ENCODE data around the gene CMSS1.

The CMSS1 gene

GRCh38 chr3:100120012-100120411, 302.4 kb downstream of the CMSS1 start:
- no peak for DNase-seq

GRCh38 chr3:100120693-100121092, 303.0 kb downstream of the CMSS1 start:
- DNase-seq, result no peak

- DNase-seq, result no peak
Measured at GRCh38 chr3:100122321-100122720, 304.7 kb downstream of the CMSS1 start.

DNA sequence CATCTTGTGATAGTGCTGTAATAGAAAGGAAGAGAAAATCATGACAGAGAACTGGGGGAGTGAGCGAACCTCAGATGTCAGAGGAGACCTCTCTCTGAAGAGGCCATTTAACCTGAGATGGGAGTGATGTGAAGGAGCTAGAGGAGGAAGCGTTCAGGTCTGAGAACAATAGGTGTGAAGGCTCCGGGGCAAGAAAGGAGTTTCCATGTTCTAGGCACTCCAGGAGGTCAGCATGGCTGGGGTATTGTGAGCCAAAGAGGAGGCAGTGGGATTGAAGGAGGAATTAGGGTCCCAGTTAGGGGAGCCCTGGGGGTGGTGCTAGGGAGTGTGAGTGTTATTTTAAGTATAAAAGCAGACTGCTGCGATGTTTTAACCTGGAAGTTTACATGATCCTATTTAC, 305.4 kb downstream of the CMSS1 start:
- no peak for DNase-seq

DNA sequence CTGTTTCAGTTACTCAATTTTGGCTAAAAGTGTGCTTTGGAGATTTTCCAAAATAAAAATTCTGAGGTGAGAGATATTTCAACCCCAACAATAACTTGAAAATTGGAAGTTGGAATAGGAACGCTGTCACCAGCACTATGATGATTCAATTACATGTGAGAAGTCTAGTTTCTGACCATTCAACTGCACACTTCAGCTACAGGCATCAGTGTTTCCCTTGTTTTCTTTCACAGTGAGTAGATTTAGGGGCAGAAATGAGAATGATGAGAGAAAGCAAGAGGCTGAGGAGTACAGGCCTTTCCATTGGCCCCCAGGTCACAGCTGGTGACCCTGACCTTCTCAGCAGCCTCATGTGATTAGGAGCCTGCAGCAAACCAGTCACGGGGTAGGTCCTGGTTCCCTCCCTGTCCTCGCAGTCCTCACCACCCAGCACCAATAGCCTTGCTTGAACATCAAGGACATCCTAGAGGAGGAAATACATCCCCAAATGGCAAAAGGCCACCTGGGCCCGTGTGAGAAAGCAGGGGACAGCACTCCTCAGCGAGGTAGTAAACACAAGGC, 306.6 kb downstream of the CMSS1 start:
- no peak for DNase-seq

- DNase-seq, result no peak
Measured at GRCh38 chr3:100125161-100125938, 307.7 kb downstream of the CMSS1 start.

DNA sequence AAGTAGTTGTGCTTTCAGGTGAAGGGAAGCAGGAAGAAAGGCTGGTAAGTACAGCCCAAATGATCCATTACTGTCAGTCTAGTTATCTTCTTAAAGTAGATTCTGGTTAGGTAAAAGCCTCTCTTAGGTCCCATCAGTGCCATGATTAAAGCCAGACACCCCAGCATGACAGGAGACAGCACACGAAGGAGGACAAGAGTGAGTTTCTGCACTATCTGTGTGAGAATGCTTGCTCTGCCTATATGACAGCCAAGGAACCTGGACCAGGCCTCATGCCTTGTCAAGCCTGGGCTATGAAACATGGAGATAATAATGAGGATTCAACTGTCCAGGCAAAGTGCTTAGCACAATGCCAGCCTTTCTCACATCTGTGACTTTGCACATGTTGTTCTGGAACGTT, 310.1 kb downstream of the CMSS1 start:
- DNase-seq, result no peak

DNA sequence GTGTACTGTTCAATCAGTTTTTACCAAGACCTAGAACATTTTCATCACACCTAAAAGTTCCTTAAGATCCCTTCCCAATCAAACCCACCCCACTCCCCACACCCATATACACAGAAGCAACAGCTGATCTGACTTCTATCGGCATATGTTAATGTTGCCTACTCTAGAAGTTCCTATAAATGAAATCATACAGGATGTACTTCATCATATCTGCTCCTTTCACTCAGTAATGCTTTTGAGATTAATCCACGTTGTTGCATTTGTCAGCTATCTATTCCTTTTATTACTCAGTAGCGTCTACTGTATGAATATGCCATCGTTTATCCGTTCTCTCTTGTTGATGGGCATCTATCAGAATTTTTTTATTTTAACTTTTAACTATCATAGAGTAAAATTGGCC, 310.9 kb downstream of the CMSS1 start:
- no peak for DNase-seq

GRCh38 chr3:100129941-100130340, 312.3 kb downstream of the CMSS1 start:
- DNase-seq, result no peak

- no peak for DNase-seq
Measured at GRCh38 chr3:100131241-100131640, 313.6 kb downstream of the CMSS1 start.

DNA sequence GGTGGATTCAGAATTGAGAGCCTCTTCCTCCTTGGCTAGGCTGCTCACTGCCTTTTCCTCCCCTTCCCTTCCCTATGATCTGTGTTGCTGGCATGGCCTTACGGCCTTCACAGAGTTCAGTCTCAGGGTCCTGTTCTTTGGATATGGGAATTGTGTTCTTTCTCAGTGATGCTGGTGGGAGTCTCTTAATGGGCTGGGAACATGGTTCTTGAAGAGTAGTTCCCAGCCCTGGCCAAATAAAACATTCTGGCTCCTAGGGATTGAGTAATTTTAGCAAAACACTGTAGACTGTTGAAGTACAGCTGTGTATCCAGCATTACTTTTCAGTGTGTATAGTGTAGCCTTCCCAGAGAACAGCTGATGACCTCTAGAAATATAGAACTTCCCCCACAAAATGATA, 319.3 kb downstream of the CMSS1 start:
- DNase-seq, result no peak

DNA sequence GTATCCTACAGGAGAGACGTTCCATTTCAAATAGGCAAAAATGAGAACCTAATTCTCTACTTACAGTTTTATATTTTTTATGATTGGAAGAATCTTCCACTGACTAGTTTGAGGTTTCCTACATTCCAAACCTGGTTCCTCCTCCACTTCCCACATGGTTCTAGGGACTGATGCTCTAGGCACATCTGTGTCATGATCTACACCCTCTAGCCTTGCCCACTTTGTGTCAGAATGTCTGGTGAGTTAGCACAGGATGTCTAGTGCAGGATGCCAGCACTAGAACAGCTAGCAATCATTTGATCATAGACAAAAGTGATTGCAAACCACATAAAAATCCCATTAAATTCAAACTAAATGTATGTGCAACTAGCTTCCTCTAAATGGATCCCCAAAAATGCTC, 323.3 kb downstream of the CMSS1 start:
- no peak for DNase-seq

- DNase-seq, result no peak
Measured at GRCh38 chr3:100141586-100141985, 323.9 kb downstream of the CMSS1 start.

DNA sequence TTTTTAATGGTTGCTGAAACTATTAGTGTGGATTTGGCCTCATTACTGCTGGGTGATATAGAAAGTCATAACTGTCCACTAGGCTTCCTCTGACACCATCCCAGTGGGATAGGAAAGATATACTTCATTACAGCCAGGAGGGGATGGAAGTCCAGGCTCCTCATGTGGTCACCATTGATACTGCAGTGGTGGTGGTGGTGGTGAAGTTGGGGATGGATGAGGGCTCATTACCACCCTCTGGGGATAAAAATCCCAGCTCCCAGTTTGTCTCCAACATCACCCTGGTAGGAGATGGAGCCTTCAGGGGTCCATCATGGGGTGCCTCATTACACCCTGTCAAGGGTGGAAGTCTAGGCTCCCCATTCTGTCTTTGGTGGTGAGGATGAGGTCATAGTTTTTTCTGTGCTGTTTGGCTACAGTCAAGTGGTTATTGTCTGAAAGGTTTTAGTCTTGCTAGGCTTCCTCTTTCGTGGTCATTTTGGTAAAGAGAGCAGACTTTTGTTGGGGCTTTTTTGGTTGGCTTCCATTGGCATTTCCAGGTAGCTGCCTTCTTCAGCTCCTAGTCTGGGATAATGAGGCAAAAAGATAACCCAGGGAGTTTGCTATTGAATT, 326.7 kb downstream of the CMSS1 start:
- no peak for DNase-seq

GRCh38 chr3:100149130-100149529, 331.5 kb downstream of the CMSS1 start:
- DNase-seq, result no peak

GRCh38 chr3:100149713-100150415, 332.2 kb downstream of the CMSS1 start:
- no peak for DNase-seq

- DNase-seq, result no peak
Measured at GRCh38 chr3:100150473-100150872, 332.8 kb downstream of the CMSS1 start.

DNA sequence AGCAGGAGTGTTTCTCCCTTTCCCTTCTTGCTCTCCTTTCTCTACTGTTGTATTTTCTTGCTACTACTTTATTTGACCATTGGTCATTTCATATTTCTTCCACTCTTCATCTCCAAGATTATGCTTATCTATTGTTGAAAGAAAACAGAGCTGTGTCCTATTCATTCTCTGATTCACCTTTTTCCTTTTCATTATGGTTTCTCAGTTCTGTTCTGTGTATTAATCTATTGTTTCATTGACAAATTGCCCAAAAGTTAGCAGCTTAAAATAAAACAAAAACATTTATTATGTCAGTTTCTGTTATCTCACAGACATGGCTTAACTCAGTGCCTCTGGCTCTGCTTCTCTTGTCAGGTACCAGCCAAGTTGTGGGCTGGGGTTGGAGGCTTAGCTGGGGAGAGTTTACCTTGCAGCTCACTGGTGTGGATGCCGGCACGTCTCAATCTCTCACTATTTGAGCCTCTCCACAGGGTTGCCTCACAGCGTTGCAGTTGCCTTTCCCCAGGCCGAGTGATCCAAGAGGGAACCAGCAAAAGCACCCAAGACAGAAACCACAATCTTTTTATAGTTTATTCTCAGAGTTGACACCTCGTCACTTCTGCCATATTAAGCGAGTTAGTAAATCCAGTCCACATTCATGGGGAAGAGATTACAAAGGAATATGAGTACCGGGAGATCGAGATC, 333.5 kb downstream of the CMSS1 start:
- no peak for DNase-seq

DNA sequence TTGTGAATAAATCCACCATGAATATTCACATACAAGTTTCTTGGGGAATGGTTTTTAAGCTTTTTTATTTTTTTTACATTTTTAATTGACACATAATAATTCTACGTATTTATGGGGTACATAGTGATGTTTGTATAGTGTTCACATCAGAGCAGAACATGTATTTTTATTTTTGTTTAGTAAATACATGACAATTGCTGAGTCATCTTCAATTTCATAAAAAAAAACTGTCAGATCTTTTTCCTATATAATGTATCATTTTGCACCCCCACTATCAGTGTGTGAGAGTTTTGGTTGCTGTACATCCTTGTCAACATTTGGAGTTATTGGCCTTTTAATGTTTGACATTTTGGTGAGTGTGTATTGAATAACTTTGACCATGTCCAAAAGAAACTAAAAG, 336.5 kb downstream of the CMSS1 start:
- no peak for DNase-seq

- no peak for DNase-seq
Measured at GRCh38 chr3:100155128-100155527, 337.5 kb downstream of the CMSS1 start.

DNA sequence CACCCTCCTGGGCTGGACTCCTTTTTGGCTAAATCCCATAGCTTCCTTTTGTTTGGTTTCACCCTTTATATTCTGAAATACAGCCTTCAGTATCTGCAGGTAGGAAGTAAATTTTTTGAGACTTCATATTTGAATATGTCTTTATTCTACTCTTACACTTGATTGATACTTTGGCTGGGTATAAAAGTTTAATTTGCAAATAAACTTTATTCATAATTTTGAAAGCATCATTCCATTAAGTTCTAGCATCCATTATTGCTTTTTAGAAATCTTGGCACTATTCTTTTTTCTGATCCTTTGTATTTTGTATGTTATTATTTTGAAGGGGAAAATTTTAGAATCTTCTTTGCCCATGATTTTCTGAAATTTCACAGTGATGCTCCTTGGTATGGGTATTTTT, 337.9 kb downstream of the CMSS1 start:
- DNase-seq, result no peak

DNA sequence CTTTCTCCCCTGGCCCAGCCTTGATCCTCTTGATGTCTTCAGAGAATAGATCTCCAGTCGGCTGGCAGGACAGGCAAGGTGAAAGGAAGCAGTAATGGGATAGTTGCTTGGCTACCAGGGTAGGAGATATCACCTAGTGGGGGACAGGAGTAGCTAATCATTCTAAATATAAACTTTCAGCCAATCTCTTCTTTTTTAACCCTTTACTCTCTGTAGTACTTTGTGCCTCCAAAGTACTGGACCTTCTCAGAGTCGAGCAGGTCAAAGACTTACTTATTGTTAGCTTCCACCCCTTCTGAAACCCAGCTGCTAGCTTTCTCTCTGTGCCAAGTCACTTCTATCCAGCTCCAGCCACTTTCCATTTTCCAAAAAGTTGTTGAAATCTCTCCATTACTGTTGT, 340.0 kb downstream of the CMSS1 start:
- no peak for DNase-seq

DNA sequence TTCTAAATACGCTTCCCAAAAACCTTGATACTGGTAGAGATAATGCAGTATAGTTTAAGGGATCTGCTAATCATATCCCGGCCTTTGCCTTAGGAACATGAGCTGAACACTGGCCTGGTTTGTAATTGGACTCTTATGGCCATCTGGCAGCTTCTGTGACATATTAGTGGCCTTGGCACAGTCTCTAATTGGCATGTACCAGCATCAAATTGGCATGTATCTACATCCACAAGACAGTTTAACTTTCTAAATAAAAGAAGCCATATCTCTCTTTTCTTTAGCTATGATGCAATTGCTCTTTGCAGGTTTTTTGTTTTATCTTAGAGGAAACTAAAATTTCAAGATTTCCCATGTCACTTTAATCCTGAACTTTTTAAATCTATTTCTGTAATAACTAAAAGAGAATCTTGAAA, 341.3 kb downstream of the CMSS1 start:
- peak; percentile 61 for DNase-seq
